GM18909 (cell line): Measurements from ENCODE around the gene TMEM39B.
"Not testable (repeated sequence)": the region's sequence is repeated elsewhere in the genome, so short reads cannot be mapped to it uniquely, and the experiment has no call there.

ENCODE experiments used
- ATAC-seq: cut with Tn5 transposase; IDR thresholded peaks from one replicate; pipeline ENCODE4 v1.9.1; 2021; ENCODE audit warnings: mild to moderate bottlenecking; ENCODE audit not compliant: unreplicated experiment, poor library complexity

The TMEM39B gene

DNA sequence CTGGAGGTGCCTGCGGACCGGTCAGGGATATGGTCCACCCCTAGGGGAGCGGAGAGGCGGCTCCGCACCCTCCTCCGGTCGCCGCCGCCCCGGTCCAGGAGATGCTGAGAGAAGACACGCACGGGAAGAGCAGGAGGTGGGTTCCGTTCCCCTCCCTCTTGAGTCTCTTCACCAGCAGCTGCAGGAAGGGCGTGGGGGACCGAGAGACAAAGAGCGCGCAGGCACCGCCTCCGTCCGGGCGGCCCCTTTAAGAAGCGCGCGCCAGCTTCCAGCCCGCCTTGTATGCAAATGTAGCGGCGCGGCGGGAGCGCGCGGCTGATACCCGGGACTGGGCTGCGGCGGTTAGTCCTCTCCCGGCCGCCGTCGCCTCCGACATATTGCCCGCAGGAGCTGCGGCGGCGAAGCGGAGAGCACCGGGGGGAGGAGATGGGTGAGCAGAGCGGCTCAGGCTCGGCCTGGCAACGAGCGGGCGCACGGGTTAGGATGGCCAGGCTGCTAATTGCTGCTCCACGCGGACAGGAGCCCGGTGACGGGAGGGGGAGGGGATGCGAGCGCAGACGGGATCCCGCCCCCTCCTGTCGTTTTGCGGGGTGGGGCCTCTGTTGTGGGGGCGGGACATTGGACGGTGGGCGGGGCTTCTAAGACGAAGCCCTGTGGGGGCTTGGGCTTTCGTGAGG lies at the start of gene TMEM39B:
TSS of gene TMEM39B (plus strand) at position 318 of the 677 bp plus-strand sequence. CDS start at position 427, 109 bp downstream.
- ATAC-seq, result peak; percentile 87

DNA sequence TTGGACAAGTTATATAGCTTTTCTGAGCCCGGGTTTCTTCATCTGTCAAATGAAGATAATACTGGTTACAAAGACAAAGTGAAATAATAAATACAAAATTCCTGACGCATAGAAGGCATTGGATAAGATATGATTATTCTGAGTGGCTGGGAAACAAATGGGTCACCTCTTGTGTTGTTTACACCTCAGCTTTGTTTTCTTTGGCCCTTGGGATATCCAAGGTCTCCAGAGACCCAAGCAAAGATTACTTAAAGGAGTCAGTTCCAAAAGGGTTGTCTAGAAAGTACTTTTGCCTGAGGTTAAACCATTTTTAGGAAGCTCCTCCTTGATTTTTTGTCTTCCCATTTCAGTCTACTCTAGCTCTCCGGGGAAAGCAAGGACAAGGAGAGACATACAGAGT lies 49.4 kb upstream of the TMEM39B start:
- ATAC-seq, result no peak

DNA sequence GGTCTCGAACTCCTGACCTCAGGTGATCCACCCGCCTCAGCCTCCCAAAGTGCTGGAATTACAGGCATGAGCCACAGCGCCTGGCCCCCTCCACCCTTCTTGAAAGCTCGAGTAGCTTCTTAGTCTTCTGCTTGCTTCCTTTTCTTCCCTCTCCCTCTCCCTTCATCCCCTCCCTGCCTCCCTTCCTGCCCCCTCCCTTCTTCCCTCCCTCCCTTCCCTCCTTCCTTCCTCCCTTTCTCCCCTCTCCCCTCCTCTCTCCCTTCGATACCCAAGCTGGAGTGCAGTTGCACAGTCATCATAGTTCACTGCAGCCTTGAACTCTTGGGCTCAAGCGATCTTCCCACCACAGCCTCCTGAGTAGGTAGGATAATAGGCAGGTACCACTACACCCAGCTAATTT lies 47.2 kb upstream of the TMEM39B start:
- no peak for ATAC-seq

DNA sequence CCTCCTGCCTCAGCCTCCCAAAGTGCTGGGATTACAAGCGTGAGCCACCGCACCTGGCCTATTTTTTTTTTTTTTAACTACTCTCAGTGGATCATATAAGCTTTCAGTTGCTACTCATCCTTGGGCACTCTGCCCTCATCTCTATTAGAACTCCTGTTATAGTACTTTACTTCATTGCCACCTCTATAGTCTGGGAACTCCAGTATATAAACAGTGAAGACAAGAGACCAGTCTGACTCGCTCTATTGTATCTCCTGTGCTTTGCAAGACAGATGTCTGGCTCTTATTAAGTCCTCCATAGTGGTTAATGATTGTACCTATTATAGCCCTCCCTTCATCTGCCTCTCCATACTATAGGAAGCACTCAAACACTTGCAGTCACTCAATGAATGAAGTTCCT lies 44.0 kb upstream of the TMEM39B start:
- ATAC-seq, result no peak

DNA sequence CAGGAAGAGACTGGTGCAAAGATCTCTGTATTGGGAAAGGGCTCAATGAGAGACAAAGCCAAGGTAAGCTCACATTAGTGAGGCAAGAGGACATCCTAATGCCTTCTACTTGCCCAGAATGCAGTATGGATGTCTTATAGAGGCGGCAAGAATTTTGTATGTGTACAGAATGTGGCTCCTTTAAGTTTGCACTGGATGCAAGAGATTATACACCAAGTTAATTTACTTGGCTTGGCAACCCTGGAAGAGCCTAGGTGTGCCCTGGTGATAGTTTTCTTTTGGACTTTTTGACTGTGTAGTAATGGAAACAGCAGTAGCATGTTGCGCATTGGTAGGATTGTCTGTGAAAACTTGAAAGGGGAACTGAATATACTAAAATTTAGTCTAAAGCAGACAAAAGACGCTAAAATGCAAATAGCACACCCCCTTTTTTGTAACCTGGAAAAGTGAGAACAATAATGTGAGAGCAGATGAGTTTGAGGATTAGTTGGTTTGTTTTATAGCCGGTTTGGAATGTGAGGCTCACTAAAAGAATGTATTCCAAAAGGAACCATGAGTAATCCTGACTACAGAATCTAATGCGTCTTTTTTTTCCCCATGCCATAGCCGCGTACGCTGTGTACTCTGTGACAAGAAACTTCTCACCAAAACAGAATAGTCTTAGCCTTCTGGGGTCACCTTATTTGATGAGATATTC lies 41.0 kb upstream of the TMEM39B start:
- no peak for ATAC-seq

DNA sequence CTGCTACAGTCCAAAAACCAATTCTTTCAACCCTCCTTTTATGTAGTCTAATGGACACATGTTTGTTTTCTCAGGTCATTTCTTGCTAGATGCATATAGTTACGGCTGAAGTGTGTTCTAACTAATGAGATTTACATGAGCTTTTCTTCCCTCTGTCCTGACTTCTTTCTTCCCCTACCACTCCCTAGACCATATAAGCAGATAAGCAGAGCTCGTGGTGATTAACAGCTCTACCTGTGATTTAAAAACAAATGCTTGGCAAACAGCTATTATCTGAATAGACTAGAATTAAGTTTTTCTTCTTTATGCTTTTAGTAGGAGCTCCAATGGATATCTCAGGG lies 40.5 kb upstream of the TMEM39B start:
- ATAC-seq, result no peak

DNA sequence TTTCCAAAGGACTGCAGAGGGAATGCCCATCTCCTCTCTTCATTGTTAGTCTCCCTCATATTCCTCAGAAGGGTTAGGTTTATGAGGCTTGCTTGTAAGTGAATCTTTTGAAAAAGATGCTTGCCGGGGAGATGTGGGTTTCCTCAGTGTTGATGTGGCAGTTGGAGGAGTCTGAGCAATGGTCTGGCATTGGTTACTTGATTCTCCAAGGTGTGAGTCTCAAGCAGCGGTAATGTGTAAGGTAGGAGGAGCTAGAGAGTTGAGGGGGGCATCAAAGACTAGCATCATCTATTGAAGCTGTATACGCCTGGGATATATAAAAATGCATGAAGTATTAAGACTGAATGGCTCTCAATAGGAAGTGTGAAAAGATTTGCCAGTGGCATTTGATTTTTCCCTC lies 37.6 kb upstream of the TMEM39B start:
- no peak for ATAC-seq

DNA sequence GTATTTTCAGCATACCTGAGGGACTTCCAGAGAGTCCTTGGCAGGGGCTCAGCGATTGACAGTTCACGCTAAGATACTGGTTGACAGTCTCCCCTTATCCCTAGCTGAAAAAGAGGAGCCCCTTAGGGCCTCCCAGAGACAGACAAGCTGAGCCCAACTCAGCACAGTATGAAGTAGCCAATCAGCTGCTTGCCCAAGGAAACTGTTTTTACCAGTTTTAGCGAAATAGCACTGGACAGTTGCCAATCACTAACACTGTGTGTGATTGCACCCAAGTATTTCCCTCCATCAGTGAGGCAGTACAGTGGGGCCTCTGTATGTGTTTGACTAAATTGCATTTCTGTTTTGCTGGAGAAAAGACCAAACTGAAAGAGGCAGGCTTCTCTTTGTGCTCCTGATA lies 32.0 kb upstream of the TMEM39B start:
- ATAC-seq, result no peak

DNA sequence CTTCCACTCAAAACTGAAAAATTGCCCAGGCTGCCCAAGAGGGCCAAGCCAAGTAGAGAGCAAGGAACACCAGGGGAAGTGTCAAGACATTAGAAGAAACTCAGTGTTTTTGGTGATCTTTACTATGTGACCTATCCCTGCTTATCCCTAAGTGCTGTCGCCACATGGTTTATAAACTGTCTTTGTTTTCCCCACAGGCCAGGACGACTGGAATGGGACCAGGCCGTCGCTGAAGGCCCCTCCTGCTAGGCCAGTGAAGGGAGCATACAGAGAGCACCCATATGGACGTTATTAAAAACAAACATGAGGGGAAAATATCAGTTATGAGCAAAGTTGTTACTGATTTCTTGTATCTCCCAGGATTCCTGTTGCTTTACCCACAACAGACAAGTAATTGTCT lies 30.4 kb upstream of the TMEM39B start:
- ATAC-seq, result no peak

DNA sequence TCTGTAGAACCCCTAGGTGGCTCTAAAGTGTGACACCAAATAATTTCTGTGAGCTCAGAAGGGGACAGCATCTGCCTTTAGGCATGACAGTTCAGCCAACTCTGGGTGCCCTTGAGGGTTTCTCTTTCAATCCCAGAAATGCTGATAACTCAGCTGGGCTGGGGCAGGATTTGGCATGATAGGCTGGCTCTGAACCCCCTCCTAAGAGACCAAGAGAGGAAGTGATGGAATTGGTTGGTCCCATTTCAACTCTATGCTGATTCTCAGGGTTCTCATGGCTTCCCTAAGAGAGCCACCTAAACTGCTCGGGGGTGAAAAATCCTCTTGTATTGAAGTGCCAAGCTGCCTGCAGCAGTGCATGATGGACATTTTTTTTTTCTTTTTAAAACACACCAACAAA lies 28.5 kb upstream of the TMEM39B start:
- ATAC-seq, result no peak

DNA sequence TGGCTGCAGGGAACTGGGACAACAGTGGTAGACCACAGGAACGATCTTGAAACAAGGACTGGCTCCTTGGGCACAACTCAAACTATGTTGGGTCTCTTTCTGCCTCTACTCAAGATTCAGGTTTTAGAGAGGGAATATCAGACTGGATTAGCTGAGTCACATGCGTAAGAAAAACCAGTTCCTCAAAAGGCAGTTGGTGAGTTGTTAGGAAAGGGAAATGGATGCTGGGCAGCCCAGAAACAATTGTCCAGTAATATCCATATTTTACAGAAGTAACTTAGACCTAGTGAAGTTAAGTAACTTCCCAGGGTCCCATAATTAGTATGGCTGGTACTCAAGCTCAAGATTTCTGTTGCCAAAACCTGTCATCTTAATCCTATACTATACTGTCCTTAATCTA lies 27.0 kb upstream of the TMEM39B start:
- ATAC-seq, result no peak

DNA sequence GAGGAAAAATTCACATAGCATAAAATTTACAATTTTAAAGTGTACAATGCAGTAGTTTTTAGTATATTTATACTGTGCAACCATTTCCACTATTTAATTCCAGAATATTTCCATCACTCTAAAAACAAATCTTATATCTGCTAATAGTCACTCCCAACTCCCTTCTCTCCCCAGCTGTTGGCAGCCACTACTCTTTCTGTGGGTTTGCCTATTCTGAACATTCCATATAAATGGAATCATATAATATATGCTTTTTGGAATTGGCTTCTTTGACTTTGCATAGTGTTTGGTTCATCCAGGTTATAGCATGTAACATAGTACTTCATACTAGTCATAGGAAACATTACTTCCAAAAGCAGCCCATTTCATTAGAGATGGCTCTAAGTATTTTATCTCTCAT lies 25.0 kb upstream of the TMEM39B start:
- ATAC-seq, result no peak

DNA sequence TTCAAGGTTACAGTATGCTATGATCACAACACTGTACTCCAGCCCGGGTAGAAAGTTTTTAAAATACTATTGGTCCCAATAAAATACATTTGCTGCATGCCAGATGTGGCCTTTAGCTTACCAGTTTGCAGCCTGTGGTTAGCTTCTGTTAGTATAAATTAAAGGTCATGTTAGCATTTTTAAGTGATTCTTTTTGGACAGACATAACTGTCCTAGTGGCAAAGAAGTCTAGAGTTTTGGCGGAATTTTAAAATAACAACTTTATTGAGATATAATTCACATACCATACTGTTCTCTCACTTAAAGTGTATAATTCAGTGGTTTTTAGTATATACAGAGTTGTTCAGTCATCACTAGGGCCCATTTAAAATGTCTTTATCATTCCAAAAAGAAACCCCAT lies 24.3 kb upstream of the TMEM39B start:
- no peak for ATAC-seq

DNA sequence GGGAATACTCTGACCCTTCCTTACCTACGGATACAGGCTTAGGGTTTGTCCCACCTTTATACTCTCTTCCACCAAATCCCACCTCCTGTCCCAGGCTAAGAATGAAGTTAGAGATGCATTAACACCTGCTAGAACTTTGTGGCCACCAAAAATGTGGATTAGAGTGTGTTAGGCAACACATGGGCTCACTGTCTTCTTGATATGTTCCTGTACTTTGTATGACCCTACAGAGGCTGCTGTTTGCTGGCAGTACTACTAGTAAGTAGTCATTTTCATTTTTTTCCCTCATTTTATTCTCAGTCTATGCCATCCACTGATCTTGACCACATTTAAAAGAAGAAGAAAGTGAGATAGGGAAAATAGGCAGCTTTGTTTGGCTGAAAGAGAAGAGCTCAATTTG lies 21.0 kb upstream of the TMEM39B start:
- no peak for ATAC-seq

DNA sequence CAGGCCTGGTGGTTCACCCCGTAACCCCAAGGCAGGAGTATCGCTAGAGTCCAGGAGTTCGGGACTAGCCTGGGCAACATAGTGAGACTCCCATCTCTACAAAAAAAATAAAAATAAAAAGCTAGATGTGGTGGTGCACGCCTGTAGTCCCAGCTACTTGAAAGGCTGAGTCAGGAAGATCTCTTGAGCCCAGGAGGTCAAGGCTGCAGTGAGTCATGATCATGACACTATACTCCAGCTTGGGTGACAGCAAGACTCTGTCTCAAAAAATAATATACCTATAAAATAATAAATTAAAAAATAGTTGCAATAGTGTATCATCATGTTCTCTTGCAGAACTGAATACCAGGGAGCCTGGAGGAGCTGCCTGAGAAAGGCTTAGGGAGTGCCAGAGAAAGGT lies 19.9 kb upstream of the TMEM39B start:
- ATAC-seq, result no peak

DNA sequence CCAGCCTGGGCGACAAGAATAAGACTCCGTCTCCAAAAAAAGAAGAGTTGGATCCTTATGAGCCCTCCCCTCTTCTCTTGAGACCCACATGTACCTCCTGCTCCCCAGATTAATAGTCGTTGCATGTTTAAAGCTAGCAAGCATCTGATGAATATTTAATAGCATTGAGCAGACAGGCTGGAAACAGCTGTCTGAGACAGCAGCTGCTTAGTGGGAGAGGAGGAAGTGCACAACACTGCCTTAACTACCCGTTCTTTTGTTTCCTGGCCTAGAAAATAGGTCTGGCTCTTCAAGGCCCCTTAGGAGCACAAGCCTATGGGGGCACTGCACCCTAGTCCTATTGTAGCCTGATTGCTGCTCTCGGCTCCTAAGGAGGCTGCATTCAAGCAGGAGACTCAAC lies 17.3 kb upstream of the TMEM39B start:
- ATAC-seq, result no peak

DNA sequence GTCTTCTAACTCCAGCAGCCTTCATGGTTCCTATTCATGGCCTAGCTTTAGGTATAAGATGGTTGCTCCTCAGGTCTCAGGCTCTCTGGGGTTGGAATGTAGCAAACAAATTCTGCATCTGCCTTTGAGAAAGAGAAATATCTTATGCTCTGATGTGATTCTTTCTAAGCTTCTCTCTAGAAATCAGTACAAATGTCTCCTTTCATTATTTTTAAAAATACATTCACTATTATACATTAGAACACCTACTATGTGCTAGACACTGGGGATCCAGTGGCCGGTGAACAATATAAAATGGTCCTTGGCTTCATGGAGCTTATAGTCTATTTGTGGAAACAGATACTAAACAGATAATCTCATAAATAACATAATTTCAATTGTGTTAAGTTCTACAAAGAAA lies 16.1 kb upstream of the TMEM39B start:
- no peak for ATAC-seq

DNA sequence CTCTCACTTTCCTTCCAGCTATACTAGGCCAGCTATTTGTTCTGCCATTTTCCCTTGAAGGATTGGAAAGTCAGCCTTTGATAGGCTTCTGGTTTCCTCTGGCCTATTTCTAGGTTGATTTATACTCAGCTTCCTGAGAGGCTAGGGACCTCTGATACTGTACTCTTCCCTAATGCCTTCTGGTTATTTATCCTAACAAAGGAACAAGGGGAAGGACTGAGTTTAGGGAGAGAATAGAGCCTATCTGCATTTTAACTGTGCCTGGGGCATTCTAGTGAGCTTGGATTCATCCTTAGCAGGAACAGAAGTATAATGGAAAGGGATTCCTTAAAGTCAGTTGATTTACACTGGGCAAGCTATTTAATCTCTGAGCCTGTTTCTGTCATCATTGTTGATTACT lies 11.8 kb upstream of the TMEM39B start:
- ATAC-seq, result no peak

DNA sequence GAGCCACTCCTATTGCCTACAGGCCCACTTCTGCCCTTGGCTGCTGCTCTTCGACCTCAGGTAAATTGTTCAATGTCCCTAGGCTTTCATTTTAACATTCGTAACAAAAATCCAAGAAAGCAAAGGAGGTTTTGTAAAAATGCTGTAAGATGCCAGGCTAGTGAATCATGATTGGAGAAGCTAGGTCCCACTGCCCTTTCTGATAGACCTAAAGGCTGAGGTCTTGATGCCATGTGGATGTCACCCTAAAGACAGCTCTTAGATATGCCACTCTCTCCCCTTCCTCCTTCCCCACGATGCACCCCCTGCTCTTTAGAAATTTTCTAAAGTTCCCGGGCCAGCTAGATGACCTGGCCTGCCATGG lies 9.9 kb upstream of the TMEM39B start:
- no peak for ATAC-seq

DNA sequence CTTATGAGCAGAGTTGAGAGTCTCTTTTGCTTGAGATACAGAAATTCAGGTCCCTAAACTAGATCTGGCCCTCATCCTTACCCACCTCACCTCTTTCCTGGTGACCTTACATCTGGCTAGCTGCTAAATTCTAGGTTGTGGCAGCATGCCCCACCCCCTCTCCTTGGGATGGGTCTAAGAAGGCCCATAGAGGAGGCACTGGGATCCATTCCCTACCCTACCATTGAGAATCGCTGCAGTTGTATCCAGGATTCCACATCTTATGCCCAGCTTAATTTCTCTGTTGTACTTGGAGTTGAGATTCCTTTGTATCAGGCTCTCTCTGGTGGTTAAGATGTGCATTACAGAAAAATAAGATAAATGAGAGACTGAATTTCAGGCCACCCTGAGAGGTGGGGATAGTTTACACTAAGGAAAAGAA lies 9.5 kb upstream of the TMEM39B start:
- no peak for ATAC-seq

DNA sequence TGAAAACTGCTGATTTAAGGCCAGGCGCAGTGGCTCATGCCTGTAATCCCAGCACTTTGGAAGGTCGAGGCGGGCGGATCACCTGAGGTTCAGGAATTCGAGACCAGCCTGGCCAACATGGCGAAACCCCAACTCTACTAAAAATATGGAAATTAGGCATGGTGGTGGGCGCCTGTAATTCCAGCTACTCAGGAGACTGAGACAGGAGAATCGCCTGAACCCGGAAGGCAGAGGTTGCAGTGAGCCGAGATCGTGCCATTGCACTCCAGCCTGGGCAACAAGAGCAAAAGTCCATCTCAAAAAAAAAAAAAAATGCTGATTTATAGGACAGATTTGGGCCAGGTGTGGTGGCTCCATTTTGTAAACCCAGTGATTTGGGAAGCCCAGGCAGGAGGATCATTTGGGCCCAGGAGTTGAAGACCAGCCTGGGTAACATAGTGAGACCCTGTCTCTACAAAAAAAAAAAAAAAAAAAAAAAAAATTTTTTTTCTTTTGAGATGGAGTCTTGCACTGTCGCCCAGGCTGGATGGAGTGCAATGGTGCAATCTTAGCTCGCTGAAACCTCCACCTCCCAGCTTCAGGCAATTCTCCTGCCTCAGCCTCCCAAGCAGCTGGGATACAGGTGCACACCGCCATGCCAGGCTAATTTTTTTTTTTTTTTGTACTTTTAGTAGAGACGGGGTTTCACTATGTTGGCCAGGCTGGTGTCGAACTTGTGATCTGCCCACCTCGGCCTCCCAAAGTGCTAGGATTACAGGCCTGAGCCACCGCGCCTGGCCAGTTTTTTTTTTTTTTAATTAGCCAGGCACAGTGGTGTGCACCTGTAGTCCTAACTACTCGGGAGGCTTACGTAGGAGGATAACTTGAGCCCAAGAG lies 6.9 kb upstream of the TMEM39B start:
- ATAC-seq, result not testable (repeated sequence)
